IMR-90 (cell line): ENCODE results near the gene TMPRSS6.

Experiments
- CHD1 ChIP-seq: IDR thresholded peaks from 2 replicates; pipeline ENCODE4 v1.6.1; 2012; ENCODE audit warnings: low read depth, low read length, improper control_type of control experiment
- CTCF ChIP-seq: conservative IDR thresholded peaks from 2 replicates; pipeline ENCODE4 v1.5.1; 2012; ENCODE audit warnings: mild to moderate bottlenecking, low read depth, low read length, improper control_type of control experiment
- FOS ChIP-seq: fragments of 150-350 bp; IDR thresholded peaks from 2 replicates; pipeline ENCODE4 v1.6.1; 2016; ENCODE audit warnings: low read depth, low read length
- MXI1 ChIP-seq: IDR thresholded peaks from 2 replicates; pipeline ENCODE4 v1.6.1; 2012; ENCODE audit warnings: low read depth, mild to moderate bottlenecking, low read length, moderate library complexity, borderline replicate concordance
- POLR2A ChIP-seq: IDR thresholded peaks from 2 replicates; pipeline ENCODE4 v1.6.1; 2012; ENCODE audit warnings: mild to moderate bottlenecking, low read depth, low read length
- RAD21 ChIP-seq: IDR thresholded peaks from 2 replicates; pipeline ENCODE4 v1.6.1; 2012; ENCODE audit warnings: low read length, improper control_type of control experiment
- RFX5 ChIP-seq: IDR thresholded peaks from 2 replicates; pipeline ENCODE4 v1.8.0; 2012; ENCODE audit warnings: low read depth, mild to moderate bottlenecking, low read length, moderate library complexity

GRCh38 chr22:37100589-37101127 lies 8.9 kb downstream of the TMPRSS6 start:
- TF ChIP-seq POLR2A: no peak
- TF ChIP-seq FOS: no peak
- no peak for TF ChIP-seq CTCF
- no peak for TF ChIP-seq RFX5
- TF ChIP-seq RAD21: no peak
- TF ChIP-seq CHD1: no peak
- TF ChIP-seq MXI1: no peak
